HEK293T (cell line): ENCODE data around the gene PPP6R3.

Source experiments
- CTCF ChIA-PET: fragments of 350-600 bp; formaldehyde crosslinking; extraction: SDS; loops from one replicate; lab custom pipeline; 2021; ENCODE audit warnings: antibody characterized with exemption, inconsistent platforms; lab: Yijun Ruan, JAX
- POLR2A ChIA-PET: fragments of 350-600 bp; formaldehyde crosslinking; extraction: SDS; loops from one replicate; lab custom pipeline; 2020; ENCODE audit warnings: antibody characterized with exemption, inconsistent platforms; lab: Yijun Ruan, JAX
- DNase-seq: peaks from one replicate; pipeline ENCODE4 v3.0.0; 2012; ENCODE audit warnings: mixed read lengths; ENCODE audit errors: extremely low spot score
- ARNT ChIP-seq: fragments of 450-650 bp; IDR thresholded peaks from 2 replicates; pipeline ENCODE4 v1.6.1; 2017; ENCODE audit warnings: mild to moderate bottlenecking
- BHLHE40 ChIP-seq: fragments of 450-650 bp; IDR thresholded peaks from 2 replicates; pipeline ENCODE4 v1.6.1; 2016; ENCODE audit warnings: mild to moderate bottlenecking, moderate library complexity, borderline replicate concordance
- CTBP1 ChIP-seq: fragments of 450-650 bp; IDR thresholded peaks from 2 replicates; pipeline ENCODE4 v1.6.1; 2016; ENCODE audit warnings: borderline replicate concordance
- ELF4 ChIP-seq: fragments of 450-650 bp; IDR thresholded peaks from 2 replicates; pipeline ENCODE4 v1.6.1; 2017; ENCODE audit warnings: antibody characterized with exemption
- FOXA1 ChIP-seq: fragments of 450-650 bp; IDR thresholded peaks from 2 replicates; pipeline ENCODE4 v1.6.1; 2016; ENCODE audit warnings: mild to moderate bottlenecking
- FOXK2 ChIP-seq: fragments of 450-650 bp; IDR thresholded peaks from 2 replicates; pipeline ENCODE4 v1.6.1; 2016; ENCODE audit warnings: mild to moderate bottlenecking
- FOXM1 ChIP-seq: fragments of 450-650 bp; IDR thresholded peaks from 2 replicates; pipeline ENCODE4 v1.6.1; 2017; ENCODE audit warnings: mild to moderate bottlenecking, borderline replicate concordance
- HDGF ChIP-seq: fragments of 450-650 bp; IDR thresholded peaks from 2 replicates; pipeline ENCODE4 v1.6.1; 2017; ENCODE audit warnings: antibody characterized with exemption, borderline replicate concordance
- L3MBTL2 ChIP-seq: fragments of 450-650 bp; conservative IDR thresholded peaks from 2 replicates; pipeline ENCODE4 v1.6.1; 2016; ENCODE audit warnings: mild to moderate bottlenecking
- LEF1 ChIP-seq: fragments of 450-650 bp; IDR thresholded peaks from 2 replicates; pipeline ENCODE4 v1.6.1; 2017; ENCODE audit warnings: mild to moderate bottlenecking, borderline replicate concordance
- NFRKB ChIP-seq: fragments of 450-650 bp; IDR thresholded peaks from 2 replicates; pipeline ENCODE4 v1.6.1; 2016; ENCODE audit warnings: mild to moderate bottlenecking, moderate library complexity
- PKNOX1 ChIP-seq: fragments of 450-650 bp; IDR thresholded peaks from 2 replicates; pipeline ENCODE4 v1.6.1; 2016
- SP1 ChIP-seq: fragments of 450-650 bp; IDR thresholded peaks from 2 replicates; pipeline ENCODE4 v1.6.1; 2017
- SUZ12 ChIP-seq: fragments of 450-650 bp; IDR thresholded peaks from 2 replicates; pipeline ENCODE4 v1.6.1; 2016; ENCODE audit warnings: mild to moderate bottlenecking
- TARDBP ChIP-seq: fragments of 450-650 bp; IDR thresholded peaks from 2 replicates; pipeline ENCODE4 v1.6.1; 2016
- ZNF384 ChIP-seq: fragments of 450-650 bp; IDR thresholded peaks from 2 replicates; pipeline ENCODE4 v1.6.1; 2016

The PPP6R3 gene

DNA sequence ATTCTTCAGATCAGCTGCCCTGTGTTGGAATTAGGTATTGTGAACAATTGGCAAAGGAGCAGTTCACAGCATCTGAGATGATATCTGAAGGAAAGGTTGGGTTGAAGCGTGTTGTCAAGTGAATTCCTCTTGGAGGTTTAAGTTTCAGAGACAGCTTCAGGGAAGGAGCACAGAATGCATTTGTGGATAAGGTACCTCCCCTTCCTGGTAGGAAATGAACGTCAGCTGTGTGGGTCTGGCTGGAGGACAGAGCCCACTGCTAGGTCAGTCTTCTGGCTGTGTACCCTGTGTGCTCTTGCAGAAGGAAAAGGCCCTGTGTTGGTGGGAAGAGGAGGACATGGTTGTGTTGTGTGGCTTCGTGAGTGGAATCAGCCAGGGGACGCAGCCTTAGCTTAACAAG, 135.7 kb downstream of the PPP6R3 start:
- TF ChIP-seq NFRKB: no peak
- TF ChIP-seq CTBP1: no peak
- no peak for TF ChIP-seq TARDBP
- TF ChIP-seq FOXM1: no peak
- no peak for TF ChIP-seq L3MBTL2
- TF ChIP-seq ARNT: no peak
- ChIA-PET POLR2A (no interaction called here), CTCF (interaction anchor here (1.3 kb wide), 1 partner anchor 13 kb away, joined by 4 read pairs; no protein-coding TSS in a partner anchor)
- DNase-seq: no peak

- POLR2A ChIA-PET: no interaction called here
- CTCF ChIA-PET: interaction anchor here (0.8 kb wide), 1 partner anchor 11 kb away, joined by 5 read pairs; no protein-coding TSS in a partner anchor
- no peak for DNase-seq
- TF ChIP-seq SP1 (no peak), FOXK2 (no peak), HDGF (no peak), FOXA1 (no peak), ARNT (no peak), PKNOX1 (no peak), ZNF384 (no peak), TARDBP (no peak), L3MBTL2 (no peak), LEF1 (no peak), SUZ12 (no peak), BHLHE40 (no peak), CTBP1 (no peak), FOXM1 (no peak)
Observed at GRCh38 chr11:68598816-68599653, 138.5 kb downstream of the PPP6R3 start.

GRCh38 chr11:68601147-68601546, 140.6 kb downstream of the PPP6R3 start:
- no peak for TF ChIP-seq NFRKB
- TF ChIP-seq BHLHE40: no peak
- TF ChIP-seq SUZ12: no peak
- no peak for TF ChIP-seq FOXK2
- ChIA-PET POLR2A (no interaction called here), CTCF (interaction anchor here (0.8 to 1.4 kb wide), 2 partner anchors 17 to 604 kb away, joined by 3 to 4 read pairs; no protein-coding TSS in a partner anchor)
- no peak for DNase-seq

- ChIA-PET POLR2A (no interaction called here), CTCF (interaction anchor here (1.0 to 1.6 kb wide), 2 partner anchors 11 to 117 kb away, joined by 4 to 5 read pairs; no protein-coding TSS in a partner anchor)
- TF ChIP-seq SP1: no peak
- TF ChIP-seq NFRKB: no peak
- TF ChIP-seq HDGF: no peak
- no peak for TF ChIP-seq CTBP1
- no peak for TF ChIP-seq FOXK2
- no peak for TF ChIP-seq PKNOX1
- DNase-seq: no peak
Observed at GRCh38 chr11:68609761-68610160, 149.2 kb downstream of the PPP6R3 start.

DNA sequence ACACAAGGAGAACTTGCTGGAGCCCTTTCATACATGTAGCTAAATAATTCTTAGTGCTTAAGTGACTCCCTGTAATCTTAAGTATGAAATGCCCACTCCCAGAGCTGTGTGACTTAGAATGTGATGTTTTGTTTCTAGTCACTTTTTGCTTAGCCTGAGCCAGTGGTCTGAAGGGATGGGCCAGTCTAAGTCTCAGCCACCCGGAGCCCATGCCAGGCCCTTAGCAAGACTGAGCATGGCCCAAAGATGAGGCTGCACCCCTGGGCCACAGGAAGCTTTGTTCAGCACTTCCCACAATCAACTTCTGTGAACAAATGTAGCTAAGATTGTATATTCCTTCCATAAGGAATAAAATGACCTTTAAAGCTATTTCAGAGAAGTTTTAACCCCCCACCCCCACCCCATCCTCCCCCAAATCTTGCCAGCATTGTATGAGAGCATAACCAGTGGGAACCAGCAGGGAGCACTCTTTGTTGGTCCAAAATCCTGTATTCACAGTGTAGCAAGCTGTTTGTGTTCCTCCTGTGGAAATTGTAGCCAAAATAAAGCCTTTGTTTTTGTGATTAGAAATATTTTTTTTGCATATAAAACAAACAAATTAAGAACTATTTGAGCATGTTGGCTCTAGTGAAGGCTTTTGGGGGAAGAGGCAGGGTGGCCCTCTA, 150.0 kb downstream of the PPP6R3 start:
- TF ChIP-seq HDGF (no peak), FOXK2 (no peak), ZNF384 (no peak), SP1 (no peak), CTBP1 (no peak), ELF4 (no peak), L3MBTL2 (no peak), BHLHE40 (no peak), LEF1 (no peak), FOXA1 (no peak), SUZ12 (no peak), ARNT (no peak), TARDBP (no peak), NFRKB (no peak)
- POLR2A ChIA-PET: no interaction called here
- CTCF ChIA-PET: interaction anchor here (0.6 to 1.6 kb wide), 3 partner anchors 12 to 117 kb away, joined by 3 to 5 read pairs (median 4); no protein-coding TSS in a partner anchor
- DNase-seq: no peak

DNA sequence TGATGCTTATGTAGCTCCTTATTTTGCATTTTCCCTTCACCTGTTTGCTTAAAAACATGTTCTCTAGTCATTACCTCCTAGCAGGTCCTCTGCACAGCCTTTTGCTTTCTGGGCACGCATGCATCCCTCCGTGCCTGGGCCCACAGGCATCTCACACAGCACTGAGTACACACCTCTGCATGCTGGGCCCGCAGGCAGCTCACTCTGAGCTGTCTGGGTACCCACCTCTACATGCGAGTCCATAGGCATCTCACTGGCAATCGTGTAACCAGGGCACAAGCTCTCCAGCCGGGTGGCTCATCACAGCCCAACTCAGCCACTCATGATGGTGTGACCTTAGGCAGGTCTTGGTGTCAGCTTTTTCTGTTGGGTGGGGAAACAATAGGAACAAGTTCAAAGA, 155.1 kb downstream of the PPP6R3 start:
- POLR2A ChIA-PET: no interaction called here

More for the DNA sequence above, 155.1 kb downstream of the PPP6R3 start:
- CTCF ChIA-PET: no interaction called here
- no peak for DNase-seq
- no peak for TF ChIP-seq ARNT
- TF ChIP-seq PKNOX1: no peak
- TF ChIP-seq SUZ12: no peak
- no peak for TF ChIP-seq FOXA1
- no peak for TF ChIP-seq L3MBTL2
- TF ChIP-seq SP1: no peak
- no peak for TF ChIP-seq HDGF
- TF ChIP-seq FOXM1: no peak
- no peak for TF ChIP-seq TARDBP
- TF ChIP-seq CTBP1: no peak
- TF ChIP-seq NFRKB: no peak
- no peak for TF ChIP-seq BHLHE40
- TF ChIP-seq ZNF384: no peak
- no peak for TF ChIP-seq ELF4
- TF ChIP-seq FOXK2: no peak
- no peak for TF ChIP-seq LEF1
